ENCODE measurements around the gene LILRA6. TPM values are rescaled to one million over a fixed set of nuclear protein-coding genes. Genes with fewer than 3 reads are reported as not detected.
A peak's percentile ranks its signal among the peaks of the same experiment; 100 is the strongest.

LILRA6 gene
- polyA plus RNA-seq, 1 experiment: not detected

GRCh38 chr19:54204767-54205468, 37.7 kb downstream of the LILRA6 start:
- ChIA-PET POLR2A (interaction anchor here (1.2 to 4.9 kb wide), 3 partner anchors 14 to 68 kb away, joined by 3 to 24 read pairs (median 4); partner anchors contain the start of genes MBOAT7 and TSEN34), CTCF (interaction anchor here (1.2 kb wide), 1 partner anchor 36 kb away, joined by 4 read pairs; no protein-coding TSS in a partner anchor)
- no peak for DNase-seq (ENCODE audit: low read depth, low spot score)

GRCh38 chr19:54203151-54203611, 39.4 kb downstream of the LILRA6 start:
- no peak for TF ChIP-seq CTCF (IDR thresholded peaks at IDR 0.05; ENCODE audit: low read depth, low read length)
- H3K9me3 ChIP-seq (ENCODE audit: control insufficient read depth, insufficient read depth, low read length): no peaks in the 10 kb centered on the region
- no peaks in the 10 kb centered on the region for H3K27me3 ChIP-seq (ENCODE audit: control insufficient read depth, insufficient read depth, low read length)
- no peak overlapping the region for H3K27ac ChIP-seq (ENCODE audit: low read depth, low read length)
- ChIA-PET POLR2A (interaction anchor here (4.1 kb wide), 1 partner anchor 12 kb away, joined by 50 read pairs; the partner anchor contains the start of gene TSEN34), CTCF (interaction anchor here (1.5 kb wide), 1 partner anchor 14 kb away, joined by 3 read pairs; the partner anchor contains the start of gene MBOAT7)
- no peak for DNase-seq (ENCODE audit: low read depth, low spot score)
- peak overlapping the region; percentile 94 for H3K4me3 ChIP-seq (ENCODE audit: low read depth, low read length)

More at GRCh38 chr19:54204767-54205468, 37.7 kb downstream of the LILRA6 start:
- TF ChIP-seq CTCF (IDR thresholded peaks at IDR 0.05; ENCODE audit: low read depth, low read length): no peak
- Histone ChIP-seq H3K27me3 (ENCODE audit: control insufficient read depth, insufficient read depth, low read length) (no peaks in the 10 kb centered on the region), H3K27ac (ENCODE audit: low read depth, low read length) (no peak overlapping the region), H3K9me3 (ENCODE audit: control insufficient read depth, insufficient read depth, low read length) (no peaks in the 10 kb centered on the region; the same call in 1 of the 2 replicates), H3K4me3 (ENCODE audit: low read depth, low read length) (no peak overlapping the region)

- ChIA-PET CTCF (interaction anchor here (1.5 kb wide), 1 partner anchor 13 kb away, joined by 3 read pairs; the partner anchor contains the start of gene MBOAT7), POLR2A (interaction anchor here (2.4 to 4.1 kb wide), 2 partner anchors 10 to 13 kb away, joined by 35 to 50 read pairs; partner anchors contain the start of genes MBOAT7 and TSEN34)
- Histone ChIP-seq H3K27me3 (ENCODE audit: control insufficient read depth, insufficient read depth, low read length) (no peaks in the 10 kb centered on the region), H3K9me3 (ENCODE audit: control insufficient read depth, insufficient read depth, low read length) (no peaks in the 10 kb centered on the region), H3K27ac (ENCODE audit: low read depth, low read length) (no peak overlapping the region), H3K4me3 (ENCODE audit: low read depth, low read length) (peak overlapping the region; percentile 94)
- no peak for DNase-seq (ENCODE audit: low read depth, low spot score)
- TF ChIP-seq CTCF (IDR thresholded peaks at IDR 0.05; ENCODE audit: low read depth, low read length): no peak
Observed at GRCh38 chr19:54201980-54202379, 40.6 kb downstream of the LILRA6 start.

GRCh38 chr19:54201172-54201701, 41.4 kb downstream of the LILRA6 start:
- Histone ChIP-seq H3K27me3 (ENCODE audit: control insufficient read depth, insufficient read depth, low read length) (no peaks in the 10 kb centered on the region), H3K4me3 (ENCODE audit: low read depth, low read length) (peak overlapping the region; percentile 94), H3K27ac (ENCODE audit: low read depth, low read length) (peak overlapping the region; percentile 97), H3K9me3 (ENCODE audit: control insufficient read depth, insufficient read depth, low read length) (no peaks in the 10 kb centered on the region)
- no peak for DNase-seq (ENCODE audit: low read depth, low spot score)
- CTCF ChIA-PET: interaction anchor here (1.1 kb wide), 1 partner anchor 10 kb away, joined by 4 read pairs; no protein-coding TSS in a partner anchor
- no peak for TF ChIP-seq CTCF (IDR thresholded peaks at IDR 0.05; ENCODE audit: low read depth, low read length)
- POLR2A ChIA-PET: interaction anchor here (0.6 to 4.1 kb wide), 11 partner anchors 9 to 867 kb away, joined by 3 to 50 read pairs (median 8); partner anchors contain the start of genes CNOT3, LENG1, MBOAT7 and TSEN34

All from AG04450 (cell line).